Measurements from ENCODE around the gene GJA1.

GRCh38 chr6:121442576-121442975, 7.1 kb downstream of the GJA1 start:
- TF ChIP-seq, protein P1, sequence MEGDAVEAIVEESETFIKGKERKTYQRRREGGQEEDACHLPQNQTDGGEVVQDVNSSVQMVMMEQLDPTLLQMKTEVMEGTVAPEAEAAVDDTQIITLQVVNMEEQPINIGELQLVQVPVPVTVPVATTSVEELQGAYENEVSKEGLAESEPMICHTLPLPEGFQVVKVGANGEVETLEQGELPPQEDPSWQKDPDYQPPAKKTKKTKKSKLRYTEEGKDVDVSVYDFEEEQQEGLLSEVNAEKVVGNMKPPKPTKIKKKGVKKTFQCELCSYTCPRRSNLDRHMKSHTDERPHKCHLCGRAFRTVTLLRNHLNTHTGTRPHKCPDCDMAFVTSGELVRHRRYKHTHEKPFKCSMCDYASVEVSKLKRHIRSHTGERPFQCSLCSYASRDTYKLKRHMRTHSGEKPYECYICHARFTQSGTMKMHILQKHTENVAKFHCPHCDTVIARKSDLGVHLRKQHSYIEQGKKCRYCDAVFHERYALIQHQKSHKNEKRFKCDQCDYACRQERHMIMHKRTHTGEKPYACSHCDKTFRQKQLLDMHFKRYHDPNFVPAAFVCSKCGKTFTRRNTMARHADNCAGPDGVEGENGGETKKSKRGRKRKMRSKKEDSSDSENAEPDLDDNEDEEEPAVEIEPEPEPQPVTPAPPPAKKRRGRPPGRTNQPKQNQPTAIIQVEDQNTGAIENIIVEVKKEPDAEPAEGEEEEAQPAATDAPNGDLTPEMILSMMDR (IDR thresholded peaks at IDR 0.05) = no peak
- TF ChIP-seq POLR2A (IDR thresholded peaks at IDR 0.05) = no peak

Data from adrenal gland (tissue), 5 donors.